Activated CD4-positive, alpha-beta T cell treated with anti-CD3 and anti-CD28 coated beads for 24 hours (primary cell): Measurements from ENCODE around the gene ZNF276.

ENCODE experiments used
- DNase-seq, 2 donors: peaks; one replicate each; pipeline ENCODE4 v3.0.0-alpha.2; 2020; ENCODE audit warnings: low read depth in 2 of 2

ZNF276 gene

DNA sequence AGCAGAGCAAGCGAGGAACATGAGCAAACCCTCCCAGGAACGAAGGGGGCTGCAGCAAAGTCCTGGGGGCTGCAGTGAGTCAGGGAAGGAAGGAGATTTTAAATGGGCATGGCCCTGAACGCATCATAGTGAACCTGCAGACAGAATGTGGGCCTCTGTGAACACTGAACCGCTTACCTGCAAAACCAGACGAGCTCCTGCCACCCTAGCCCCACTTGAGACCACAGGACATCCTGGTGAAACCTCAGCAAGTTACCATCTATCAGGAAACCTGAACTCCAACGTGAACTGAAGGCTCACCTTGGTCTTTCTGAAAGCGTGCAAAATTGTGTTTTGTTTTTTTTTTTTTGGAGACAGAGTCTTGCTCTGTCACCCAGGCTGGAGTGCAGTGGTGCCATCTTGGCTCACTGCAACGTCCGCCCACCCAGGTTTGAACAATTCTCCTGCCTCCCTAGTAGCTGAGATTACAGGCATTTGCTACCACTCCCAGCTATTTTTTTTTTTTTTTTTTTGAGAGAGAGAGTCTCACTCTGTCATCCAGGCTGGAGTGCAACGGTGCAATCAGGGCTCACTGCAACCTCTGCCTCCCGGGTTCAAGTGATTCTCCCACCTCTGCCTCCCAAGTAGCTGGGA is 64.3 kb downstream of the ZNF276 start:
- DNase-seq: no peak

DNA sequence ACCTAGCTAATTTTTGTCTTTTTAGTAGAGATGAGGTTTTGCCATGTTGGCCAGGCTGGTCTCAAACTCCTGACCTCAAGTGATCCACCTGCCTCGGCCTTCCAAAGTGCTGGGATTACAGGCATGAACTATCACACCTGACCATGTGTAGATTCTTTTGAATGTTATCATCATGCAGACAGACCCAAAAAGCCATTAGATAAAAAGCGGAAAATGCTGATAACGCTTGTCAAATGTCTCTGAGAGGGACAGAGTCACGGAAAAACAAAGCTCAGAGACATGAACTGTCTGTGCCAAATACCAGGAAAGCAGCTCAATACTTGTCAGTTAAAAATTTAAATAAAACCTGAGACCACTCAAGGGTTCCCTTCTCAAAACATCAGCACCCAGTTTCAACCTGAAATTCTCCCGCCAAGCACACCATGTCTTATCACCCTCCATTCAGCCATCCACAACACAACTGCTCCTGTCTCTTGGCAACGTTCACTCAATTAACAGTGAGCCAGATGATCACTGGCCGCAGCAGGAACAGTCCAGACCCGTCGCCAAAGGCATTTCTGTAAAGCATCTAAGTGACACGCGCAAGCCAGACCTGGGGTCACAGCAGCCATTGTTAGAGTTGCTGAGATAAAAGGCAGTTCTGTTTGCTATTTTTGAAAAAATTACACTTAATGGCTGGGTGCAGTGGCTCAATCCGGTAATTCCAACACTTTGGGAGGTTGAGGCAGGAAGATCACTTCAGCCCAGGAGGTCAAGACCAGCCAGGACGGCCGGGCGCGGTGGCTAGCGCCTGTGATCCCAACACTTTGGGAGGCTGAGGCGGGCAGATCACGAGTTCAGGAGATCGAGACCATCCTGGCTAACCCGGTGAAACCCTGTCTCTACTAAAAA is 65.4 kb downstream of the ZNF276 start:
- no peak for DNase-seq

DNA sequence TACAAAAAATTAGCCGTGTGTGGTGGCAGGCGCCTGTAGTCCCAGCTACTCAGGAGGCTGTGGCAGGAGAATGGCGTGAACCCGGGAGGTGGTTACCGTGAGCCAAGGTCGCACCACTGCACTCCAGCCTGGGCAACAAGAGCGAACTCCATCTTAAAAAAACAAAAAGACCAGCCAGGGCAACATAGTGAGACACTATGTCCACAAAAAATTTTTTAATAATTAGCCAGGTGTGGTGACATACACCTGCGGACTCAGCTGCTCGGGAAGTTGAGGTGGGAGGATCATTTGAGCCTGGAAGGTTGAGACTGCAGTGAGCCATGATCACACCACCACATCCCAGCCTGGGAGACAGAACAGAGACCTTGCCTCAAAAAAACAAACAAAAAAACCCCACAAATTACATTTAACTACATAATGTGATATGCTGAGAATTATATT is 66.0 kb downstream of the ZNF276 start:
- DNase-seq: no peak
